Measurements from ENCODE around the gene TAX1BP1.

Gene TAX1BP1

GRCh38 chr7:27739909-27740448 is at the start of gene TAX1BP1:
TAX1BP1 (plus strand) TSS chr7:27740162; CDS start chr7:27748525, 8,363 bp downstream.
- DNase-seq (ENCODE audit: low spot score), result peak; percentile 98

- DNase-seq (ENCODE audit: low spot score), result no peak
These were observed 49.3 kb upstream of the TAX1BP1 start for GRCh38 chr7:27690649-27691048.

- no peak for DNase-seq (ENCODE audit: low spot score)
These were observed 46.2 kb upstream of the TAX1BP1 start for GRCh38 chr7:27693794-27694193.

GRCh38 chr7:27695096-27695495 is 44.9 kb upstream of the TAX1BP1 start:
- DNase-seq (ENCODE audit: low spot score), result no peak

GRCh38 chr7:27697861-27698430 is 42.0 kb upstream of the TAX1BP1 start:
- DNase-seq (ENCODE audit: low spot score), result peak; percentile 39

- no peak for DNase-seq (ENCODE audit: low spot score)
These were observed 40.2 kb upstream of the TAX1BP1 start for GRCh38 chr7:27699751-27700150.

- DNase-seq (ENCODE audit: low spot score), result no peak
These were observed 39.5 kb upstream of the TAX1BP1 start for GRCh38 chr7:27700501-27700900.

GRCh38 chr7:27703181-27703580 is 36.8 kb upstream of the TAX1BP1 start:
- DNase-seq (ENCODE audit: low spot score), result no peak

- DNase-seq (ENCODE audit: low spot score), result no peak
These were observed 35.4 kb upstream of the TAX1BP1 start for GRCh38 chr7:27704422-27705199.

- no peak for DNase-seq (ENCODE audit: low spot score)
These were observed 34.8 kb upstream of the TAX1BP1 start for GRCh38 chr7:27705200-27705594.

GRCh38 chr7:27708485-27708884 is 31.5 kb upstream of the TAX1BP1 start:
- DNase-seq (ENCODE audit: low spot score), result no peak

GRCh38 chr7:27709137-27710075 is 30.6 kb upstream of the TAX1BP1 start:
- DNase-seq (ENCODE audit: low spot score), result no peak

GRCh38 chr7:27712217-27712616 is 27.7 kb upstream of the TAX1BP1 start:
- no peak for DNase-seq (ENCODE audit: low spot score)

- DNase-seq (ENCODE audit: low spot score), result peak; percentile 26
These were observed 25.0 kb upstream of the TAX1BP1 start for GRCh38 chr7:27714831-27715444.

- DNase-seq (ENCODE audit: low spot score), result peak; percentile 69
These were observed 16.9 kb upstream of the TAX1BP1 start for GRCh38 chr7:27723085-27723484.

- DNase-seq (ENCODE audit: low spot score), result no peak
These were observed 12.9 kb upstream of the TAX1BP1 start for GRCh38 chr7:27727058-27727457.

GRCh38 chr7:27730112-27730511 is 9.8 kb upstream of the TAX1BP1 start:
- DNase-seq (ENCODE audit: low spot score), result no peak

- DNase-seq (ENCODE audit: low spot score), result no peak
These were observed 5.4 kb upstream of the TAX1BP1 start for GRCh38 chr7:27734583-27734982.

- no peak for DNase-seq (ENCODE audit: low spot score)
These were observed 4.8 kb upstream of the TAX1BP1 start for GRCh38 chr7:27735165-27735564.

- no peak for DNase-seq (ENCODE audit: low spot score)
These were observed 4.1 kb upstream of the TAX1BP1 start for GRCh38 chr7:27735831-27736230.

GRCh38 chr7:27737178-27737577 is 2.8 kb upstream of the TAX1BP1 start:
- DNase-seq (ENCODE audit: low spot score), result no peak

GRCh38 chr7:27737616-27738015 is 2.3 kb upstream of the TAX1BP1 start:
- no peak for DNase-seq (ENCODE audit: low spot score)

Measured in SW480 (cell line).